Inflammatory macrophage treated with lipopolysaccharide for 4 hours (primary cell): ENCODE data around the gene UBQLN2.
A peak's percentile ranks its signal among the peaks of the same experiment; 100 is the strongest.
"Not testable (repeated sequence)": the region's sequence is repeated elsewhere in the genome, so short reads cannot be mapped to it uniquely, and the experiment has no call there.

Source experiments
- DNase-seq: peaks from one replicate; pipeline ENCODE4 v3.0.0-alpha.2; 2020

The UBQLN2 gene

DNA sequence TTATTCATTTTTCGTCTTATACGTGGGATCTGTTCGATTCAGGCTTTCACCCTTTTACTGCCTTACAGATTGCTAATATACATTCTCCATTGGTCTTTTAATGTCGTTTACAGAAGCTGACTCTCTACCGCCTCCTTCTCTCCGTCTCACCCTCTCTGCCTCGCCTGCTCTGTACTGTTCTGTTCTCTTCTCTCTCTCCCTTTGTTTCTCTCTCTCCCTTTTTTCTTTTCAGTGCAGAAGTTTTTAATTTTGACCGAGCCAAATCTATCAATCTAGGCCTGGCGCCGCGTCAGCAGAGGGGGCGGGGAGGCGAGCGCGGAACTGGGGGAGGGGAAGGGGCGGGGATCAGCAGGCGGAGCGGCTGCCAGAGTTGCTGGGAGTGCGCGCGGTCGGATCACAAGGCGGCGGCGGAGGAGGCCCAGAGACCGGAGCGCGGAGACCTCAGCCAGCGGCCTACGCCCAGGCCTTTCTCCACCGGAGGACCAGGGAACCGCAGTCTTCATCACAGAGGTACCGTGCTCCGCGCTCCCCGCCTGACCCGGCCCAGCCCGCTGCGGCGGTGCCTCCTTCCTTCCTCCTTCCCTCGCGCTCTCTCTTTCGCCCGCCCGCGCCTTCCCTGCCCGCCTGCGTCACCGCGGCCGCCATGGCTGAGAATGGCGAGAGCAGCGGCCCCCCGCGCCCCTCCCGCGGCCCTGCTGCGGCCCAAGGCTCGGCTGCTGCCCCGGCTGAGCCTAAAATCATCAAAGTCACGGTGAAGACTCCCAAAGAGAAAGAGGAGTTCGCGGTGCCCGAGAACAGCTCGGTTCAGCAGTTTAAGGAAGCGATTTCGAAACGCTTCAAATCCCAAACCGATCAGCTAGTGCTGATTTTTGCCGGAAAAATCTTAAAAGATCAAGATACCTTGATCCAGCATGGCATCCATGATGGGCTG lies at the start of gene UBQLN2:
UBQLN2 (plus strand) TSS at position 397 of the 931 bp plus-strand sequence; CDS start at position 644, 247 bp downstream.
- DNase-seq = peak; percentile 69

DNA sequence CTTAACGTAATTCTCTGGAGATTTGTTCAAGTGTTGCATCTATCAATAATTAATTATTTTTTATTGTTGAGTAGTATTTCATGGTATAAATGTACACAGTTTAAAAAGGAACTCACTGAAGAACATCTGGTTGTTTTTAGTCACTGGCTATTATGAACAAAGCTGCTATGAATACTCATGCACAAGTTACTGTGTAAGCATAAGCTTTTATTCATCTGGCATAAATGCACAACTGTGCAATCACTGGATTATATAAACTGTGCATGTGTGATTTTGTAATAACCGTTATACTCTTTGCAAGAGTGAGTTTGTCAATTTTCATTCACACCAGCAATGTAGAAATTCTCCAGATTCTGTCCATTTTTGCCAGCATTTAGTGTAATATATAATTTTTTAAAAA lies 43.8 kb upstream of the UBQLN2 start:
- no peak for DNase-seq

GRCh38 chrX:56529482-56530007 lies 33.9 kb upstream of the UBQLN2 start:
- not testable (repeated sequence) for DNase-seq

DNA sequence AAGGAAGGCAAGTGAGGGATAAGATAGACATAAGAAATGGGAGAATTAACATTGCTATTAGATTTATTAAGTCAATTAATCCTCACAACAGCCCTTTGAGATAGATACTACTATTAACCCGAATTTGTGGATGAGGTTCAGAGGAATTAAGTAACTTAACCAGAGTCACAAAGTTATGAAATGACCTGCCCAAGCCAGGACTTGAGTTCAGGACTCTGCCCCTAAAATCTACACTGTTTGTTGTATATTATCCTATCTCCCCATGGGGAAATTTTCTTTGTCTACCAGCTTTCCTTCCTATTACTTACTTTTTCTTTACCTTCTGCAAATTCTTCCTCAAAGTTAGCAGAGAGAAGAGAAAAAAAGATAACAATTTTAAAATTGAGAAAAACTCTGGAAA lies 33.4 kb upstream of the UBQLN2 start:
- no peak for DNase-seq

- DNase-seq = no peak
Measured at GRCh38 chrX:56550667-56551066, 12.8 kb upstream of the UBQLN2 start.

GRCh38 chrX:56554870-56555269 lies 8.6 kb upstream of the UBQLN2 start:
- no peak for DNase-seq

DNA sequence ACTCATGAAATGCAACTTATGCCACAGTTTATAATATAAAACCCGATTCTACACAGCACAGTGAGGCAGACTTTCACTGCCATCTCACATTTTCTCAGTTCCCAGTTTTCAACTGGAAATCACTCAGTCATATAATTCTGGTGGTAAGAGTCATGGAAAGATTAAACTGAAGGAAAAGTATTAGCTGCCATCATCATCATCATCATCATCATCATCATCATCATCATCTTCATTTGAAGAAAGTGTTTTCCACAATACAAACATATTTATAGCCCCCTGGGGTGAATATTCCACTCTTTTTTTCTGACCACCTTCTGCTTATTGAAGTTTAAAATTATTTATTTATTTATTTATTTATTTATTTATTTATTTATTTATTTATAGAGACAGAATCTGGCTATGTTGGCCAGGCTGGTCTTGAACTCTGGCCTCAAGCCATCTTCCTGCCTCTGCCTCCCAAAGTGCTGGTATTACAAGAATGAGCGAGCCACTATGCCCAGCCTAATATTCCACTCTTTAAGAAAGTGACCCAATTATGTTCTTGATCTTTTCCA lies 6.0 kb upstream of the UBQLN2 start:
- DNase-seq = no peak

DNA sequence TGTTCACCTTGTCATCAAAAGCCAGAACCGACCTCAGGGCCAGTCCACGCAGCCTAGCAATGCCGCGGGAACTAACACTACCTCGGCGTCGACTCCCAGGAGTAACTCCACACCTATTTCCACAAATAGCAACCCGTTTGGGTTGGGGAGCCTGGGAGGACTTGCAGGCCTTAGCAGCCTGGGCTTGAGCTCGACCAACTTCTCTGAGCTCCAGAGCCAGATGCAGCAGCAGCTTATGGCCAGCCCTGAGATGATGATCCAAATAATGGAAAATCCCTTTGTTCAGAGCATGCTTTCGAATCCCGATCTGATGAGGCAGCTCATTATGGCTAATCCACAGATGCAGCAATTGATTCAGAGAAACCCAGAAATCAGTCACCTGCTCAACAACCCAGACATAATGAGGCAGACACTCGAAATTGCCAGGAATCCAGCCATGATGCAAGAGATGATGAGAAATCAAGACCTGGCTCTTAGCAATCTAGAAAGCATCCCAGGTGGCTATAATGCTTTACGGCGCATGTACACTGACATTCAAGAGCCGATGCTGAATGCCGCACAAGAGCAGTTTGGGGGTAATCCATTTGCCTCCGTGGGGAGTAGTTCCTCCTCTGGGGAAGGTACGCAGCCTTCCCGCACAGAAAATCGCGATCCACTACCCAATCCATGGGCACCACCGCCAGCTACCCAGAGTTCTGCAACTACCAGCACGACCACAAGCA lies 898 bp downstream of the UBQLN2 start:
- DNase-seq = peak; percentile 25

GRCh38 chrX:56564921-56565840 lies 1.8 kb downstream of the UBQLN2 start:
- DNase-seq = no peak

DNA sequence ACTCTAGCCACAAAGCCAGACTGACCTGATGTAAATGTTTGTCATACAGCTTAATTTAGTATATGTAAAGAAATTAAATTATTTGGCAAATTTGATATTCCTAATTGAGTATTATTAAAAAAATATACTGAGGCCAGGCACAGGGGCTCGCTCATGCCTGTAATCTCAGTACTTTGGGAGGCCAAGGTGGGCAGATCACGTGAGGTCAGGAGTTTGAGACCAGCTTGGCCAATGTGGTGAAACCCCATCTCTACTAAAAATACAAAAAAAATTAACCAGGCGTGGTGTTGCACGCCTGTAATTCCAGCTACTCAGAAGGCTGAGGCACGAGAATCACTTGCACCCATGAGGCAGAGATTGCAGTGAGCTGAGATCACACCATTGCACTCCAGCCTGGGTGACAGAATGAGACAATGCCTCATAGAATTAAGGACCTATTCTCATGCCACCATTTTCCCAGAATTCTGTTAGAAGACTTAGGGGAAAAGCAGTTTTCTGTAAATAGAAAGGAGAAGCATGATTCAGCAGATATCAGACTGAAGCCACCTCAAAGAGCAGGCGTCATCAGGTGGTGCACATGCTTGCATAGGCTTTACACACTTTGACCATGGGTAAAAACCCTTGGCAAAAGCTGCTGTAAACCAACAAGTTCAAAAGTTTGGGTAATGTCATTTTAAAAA lies 6.1 kb downstream of the UBQLN2 start:
- peak; percentile 44 for DNase-seq

DNA sequence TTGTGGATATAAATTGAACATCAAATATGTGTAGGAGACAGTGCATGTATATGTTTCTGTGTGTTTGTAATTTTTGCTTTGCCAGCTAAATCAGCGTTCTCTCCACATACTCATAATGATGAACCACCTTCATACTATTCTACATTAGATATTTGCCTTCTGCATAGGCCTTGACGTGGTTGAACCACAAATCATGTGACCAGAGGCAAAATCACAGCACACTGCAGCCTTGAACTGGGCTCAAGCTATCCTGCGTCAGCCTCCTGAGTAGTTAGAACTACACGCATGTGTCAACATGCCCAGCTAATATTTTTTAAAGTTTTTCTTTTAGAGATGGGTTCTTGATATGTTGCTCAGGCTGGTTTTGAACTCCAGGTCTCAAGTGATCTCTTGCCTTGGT lies 9.5 kb downstream of the UBQLN2 start:
- no peak for DNase-seq

GRCh38 chrX:56574861-56575260 lies 11.4 kb downstream of the UBQLN2 start:
- no peak for DNase-seq

- DNase-seq = no peak
Measured at GRCh38 chrX:56576721-56577120, 13.3 kb downstream of the UBQLN2 start.

GRCh38 chrX:56588397-56589188 lies 25.2 kb downstream of the UBQLN2 start:
- no peak for DNase-seq

DNA sequence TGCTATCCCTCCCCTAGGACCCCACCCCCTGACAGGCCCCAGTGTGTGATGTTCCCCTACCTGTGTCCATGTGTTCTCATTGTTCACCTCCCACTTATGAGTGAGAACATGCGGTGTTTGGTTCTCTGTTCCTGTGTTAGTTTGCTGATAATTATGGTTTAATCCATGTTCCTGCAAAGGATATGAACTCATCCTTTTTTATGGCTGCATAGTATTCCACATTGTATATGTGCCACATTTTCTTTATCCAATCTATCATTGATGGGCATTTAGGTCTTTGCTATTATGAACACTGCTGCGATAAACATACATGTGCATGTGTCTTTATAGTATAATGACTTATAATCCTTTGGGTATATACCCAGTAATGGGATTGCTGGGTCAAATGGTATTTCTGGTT lies 28.4 kb downstream of the UBQLN2 start:
- DNase-seq = not testable (repeated sequence)

- DNase-seq = peak; percentile 1
Measured at GRCh38 chrX:56600141-56600540, 36.7 kb downstream of the UBQLN2 start.

- no peak for DNase-seq
Measured at GRCh38 chrX:56600987-56601386, 37.6 kb downstream of the UBQLN2 start.

GRCh38 chrX:56615282-56615681 lies 51.9 kb downstream of the UBQLN2 start:
- DNase-seq = no peak
